Thoracic aorta (tissue), 2 donors: Measurements from ENCODE around the gene INPP5A. TPM values are rescaled to one million over a fixed set of nuclear protein-coding genes. Genes with fewer than 3 reads are reported as not detected.

Source experiments
- ATAC-seq: fragments of 150-250 bp; one replicate; pipeline ENCODE4 v1.8.0; 2017; ENCODE audit warnings: low read depth; ENCODE audit not compliant: insufficient number of reproducible peaks, low FRiP score
- DNase-seq: peaks from one replicate; pipeline ENCODE4 v3.0.0-alpha.2; 2020; ENCODE audit warnings: low spot score
- H3K27ac ChIP-seq, 2 donors: fragments of 200-600 bp; sonication (generic); 1 replicate in 1 of 2; 2 replicates in 1 of 2; pipeline ENCODE4 v1.5.1; 2016; ENCODE audit warnings: mild to moderate bottlenecking in 2 of 2, moderate library complexity in 2 of 2
- H3K27me3 ChIP-seq: fragments of 200-600 bp; sonication (generic); replicated peaks from 2 replicates; pipeline ENCODE4 v1.6.0; 2016; ENCODE audit warnings: mild to moderate bottlenecking; ENCODE audit not compliant: insufficient read depth
- H3K36me3 ChIP-seq: fragments of 200-600 bp; sonication (generic); one replicate; pipeline ENCODE4 v1.5.1; 2016
- H3K4me1 ChIP-seq, 2 donors: fragments of 200-600 bp; sonication (generic); 1 replicate in 1 of 2; 2 replicates in 1 of 2; pipeline versions ENCODE4 v1.5.1 to v1.6.0; 2016; ENCODE audit warnings: low read depth in 2 of 2, mild to moderate bottlenecking in 1 of 2; ENCODE audit not compliant: control insufficient read depth in 1 of 2
- H3K4me3 ChIP-seq: fragments of 200-600 bp; sonication (generic); 2 replicates; pipeline ENCODE4 v1.5.1; 2016; ENCODE audit warnings: mild to moderate bottlenecking
- H3K9me3 ChIP-seq: fragments of 200-600 bp; sonication (generic); 2 replicates; pipeline ENCODE4 v1.5.1; 2016
- CTCF ChIP-seq: fragments of 200-600 bp; sonication (generic); IDR thresholded peaks from one replicate; pipeline ENCODE4 v1.5.1; 2019; ENCODE audit warnings: antibody characterized with exemption
- total RNA-seq, 2 donors: library from RNA; depleted of rRNA; stranded (reverse); fragments of >200 nt; gene quantifications; one replicate each; pipeline versions ENCODE4 v1.1.0 to v1.2.3, GENCODE V29; 2016

Gene INPP5A
- total RNA-seq, 2 donors from 2014 or later = 120 to 142 TPM

- H3K4me1 ChIP-seq = no peaks in the 10 kb centered on the region
- H3K27me3 ChIP-seq = no peaks in the 10 kb centered on the region
- no peak overlapping the region for H3K4me3 ChIP-seq
- TF ChIP-seq CTCF = no peak
- H3K27ac ChIP-seq = no peak overlapping the region
- no peaks in the 10 kb centered on the region for H3K36me3 ChIP-seq
- ATAC-seq = no peak
- DNase-seq = no peak
- no peaks in the 10 kb centered on the region for H3K9me3 ChIP-seq
Observed at GRCh38 chr10:132810807-132811700, 273.5 kb downstream of the INPP5A start.

- H3K36me3 ChIP-seq = no peaks in the 10 kb centered on the region
- ATAC-seq (no peak), DNase-seq (no peak)
- no peak overlapping the region for H3K4me3 ChIP-seq
- no peaks in the 10 kb centered on the region for H3K9me3 ChIP-seq
- H3K27me3 ChIP-seq = no peaks in the 10 kb centered on the region
- H3K27ac ChIP-seq = no peak overlapping the region
- H3K4me1 ChIP-seq = no peaks in the 10 kb centered on the region
- TF ChIP-seq CTCF = no peak
Observed at GRCh38 chr10:132811891-132812481, 274.4 kb downstream of the INPP5A start.

GRCh38 chr10:132812520-132812919 is 274.9 kb downstream of the INPP5A start:
- no peak for TF ChIP-seq CTCF
- ATAC-seq (no peak), DNase-seq (no peak)
- no peak overlapping the region for H3K27ac ChIP-seq
- H3K9me3 ChIP-seq = no peaks in the 10 kb centered on the region
- H3K36me3 ChIP-seq = no peaks in the 10 kb centered on the region
- H3K27me3 ChIP-seq = no peaks in the 10 kb centered on the region
- H3K4me3 ChIP-seq = no peak overlapping the region
- no peaks in the 10 kb centered on the region for H3K4me1 ChIP-seq

- Histone ChIP-seq H3K9me3 (no peaks in the 10 kb centered on the region), H3K27me3 (no peaks in the 10 kb centered on the region), H3K27ac (no peak overlapping the region), H3K36me3 (no peaks in the 10 kb centered on the region), H3K4me1 (no peaks in the 10 kb centered on the region), H3K4me3 (no peak overlapping the region)
- TF ChIP-seq CTCF = no peak
- ATAC-seq (no peak), DNase-seq (no peak)
Observed at GRCh38 chr10:132813001-132813401, 275.4 kb downstream of the INPP5A start.

- Histone ChIP-seq H3K4me3 (no peak overlapping the region), H3K4me1 (no peaks in the 10 kb centered on the region), H3K36me3 (no peaks in the 10 kb centered on the region), H3K9me3 (no peaks in the 10 kb centered on the region), H3K27ac (no peak overlapping the region), H3K27me3 (no peaks in the 10 kb centered on the region)
- DNase-seq (no peak), ATAC-seq (no peak)
- no peak for TF ChIP-seq CTCF
Observed at GRCh38 chr10:132813560-132814468, 276.2 kb downstream of the INPP5A start.
